HG03108 (cell line): Measurements from ENCODE around the gene MYL5.
"Not testable (repeated sequence)": the region's sequence is repeated elsewhere in the genome, so short reads cannot be mapped to it uniquely, and the experiment has no call there.

Experiments
- ATAC-seq: cut with Tn5 transposase; IDR thresholded peaks from one replicate; pipeline ENCODE4 v1.9.1; 2021; ENCODE audit warnings: moderate library complexity; ENCODE audit not compliant: unreplicated experiment

MYL5 gene

GRCh38 chr4:722851-723360 is 48.6 kb downstream of the MYL5 start:
- no peak for ATAC-seq

GRCh38 chr4:723751-724530 is 49.6 kb downstream of the MYL5 start:
- ATAC-seq = no peak

- no peak for ATAC-seq
Measured at GRCh38 chr4:725391-726234, 51.3 kb downstream of the MYL5 start.

GRCh38 chr4:726235-726787 is 52.0 kb downstream of the MYL5 start:
- ATAC-seq = no peak

GRCh38 chr4:726838-727237 is 52.5 kb downstream of the MYL5 start:
- no peak for ATAC-seq

- no peak for ATAC-seq
Measured at GRCh38 chr4:727576-727975, 53.2 kb downstream of the MYL5 start.

GRCh38 chr4:729336-730315 is 55.3 kb downstream of the MYL5 start:
- no peak for ATAC-seq

GRCh38 chr4:730511-730910 is 56.2 kb downstream of the MYL5 start:
- no peak for ATAC-seq

- not testable (repeated sequence) for ATAC-seq
Measured at GRCh38 chr4:730946-731904, 56.9 kb downstream of the MYL5 start.
